ENCODE results near the gene HSDL1.

- TF ChIP-seq EZH2 (IDR thresholded peaks at IDR 0.05; ENCODE audit: insufficient read depth, poor library complexity, severe bottlenecking) (no peak), EZH2phosphoT487 (IDR thresholded peaks at IDR 0.05; ENCODE audit: insufficient read depth, low read depth) (no peak)
Observed at GRCh38 chr16:84086341-84086740, 58.6 kb downstream of the HSDL1 start.

Measured in GM23248 (cell line).